Measurements from ENCODE around the gene TRPC4. TPM values are rescaled to one million over a fixed set of nuclear protein-coding genes. Genes with fewer than 3 reads are reported as not detected.

The TRPC4 gene
- total RNA-seq, 4 donors from 2014 or later = 0.60 to 1.2 (median 1.1) TPM; not detected in 1

DNA sequence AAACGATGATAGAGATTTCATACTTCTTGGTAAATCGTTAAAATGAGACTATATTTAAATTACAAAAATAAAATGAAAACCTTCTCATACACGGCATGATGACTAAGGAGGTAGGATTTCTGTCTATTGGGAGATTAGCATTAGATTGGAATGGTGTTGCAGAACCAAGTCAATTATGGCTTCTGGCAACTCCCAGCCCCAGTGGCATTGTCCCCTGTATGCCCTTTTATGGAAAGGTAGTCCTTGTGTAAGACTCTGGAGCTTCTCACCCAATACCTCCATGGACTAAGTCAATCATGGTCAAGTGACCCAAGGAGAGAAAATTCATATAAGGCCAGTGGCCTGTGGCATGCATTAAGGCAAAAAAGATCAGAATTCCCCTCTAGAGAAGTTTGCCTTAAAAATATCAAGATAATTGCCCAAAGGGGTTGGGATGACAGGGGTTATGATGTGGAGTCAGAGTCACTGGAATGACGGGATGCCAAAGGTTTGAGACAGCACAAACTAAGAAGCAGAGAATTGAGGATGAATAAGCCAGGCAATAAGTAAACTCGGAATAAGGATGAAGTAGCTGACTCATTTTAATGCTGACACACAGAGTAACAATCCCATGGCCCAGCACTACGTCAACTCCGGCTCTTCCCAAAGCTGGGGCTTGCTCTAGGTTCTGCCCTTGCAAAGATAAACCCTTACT is 213.2 kb downstream of the TRPC4 start:
- Histone ChIP-seq H3K27me3 (no peaks in the 10 kb centered on the region), H3K9me3 (no peaks in the 10 kb centered on the region), H3K36me3 (no peaks in the 10 kb centered on the region), H3K4me1 (no peaks in the 10 kb centered on the region), H3K27ac (no peak overlapping the region), H3K4me3 (no peak overlapping the region)
- no peak for DNase-seq (ENCODE audit: low spot score in 2 of 2)
- TF ChIP-seq EP300 (IDR thresholded peaks at IDR 0.05) (no peak), POLR2A (IDR thresholded peaks at IDR 0.05) (no peak)
- TF ChIP-seq, protein P1, sequence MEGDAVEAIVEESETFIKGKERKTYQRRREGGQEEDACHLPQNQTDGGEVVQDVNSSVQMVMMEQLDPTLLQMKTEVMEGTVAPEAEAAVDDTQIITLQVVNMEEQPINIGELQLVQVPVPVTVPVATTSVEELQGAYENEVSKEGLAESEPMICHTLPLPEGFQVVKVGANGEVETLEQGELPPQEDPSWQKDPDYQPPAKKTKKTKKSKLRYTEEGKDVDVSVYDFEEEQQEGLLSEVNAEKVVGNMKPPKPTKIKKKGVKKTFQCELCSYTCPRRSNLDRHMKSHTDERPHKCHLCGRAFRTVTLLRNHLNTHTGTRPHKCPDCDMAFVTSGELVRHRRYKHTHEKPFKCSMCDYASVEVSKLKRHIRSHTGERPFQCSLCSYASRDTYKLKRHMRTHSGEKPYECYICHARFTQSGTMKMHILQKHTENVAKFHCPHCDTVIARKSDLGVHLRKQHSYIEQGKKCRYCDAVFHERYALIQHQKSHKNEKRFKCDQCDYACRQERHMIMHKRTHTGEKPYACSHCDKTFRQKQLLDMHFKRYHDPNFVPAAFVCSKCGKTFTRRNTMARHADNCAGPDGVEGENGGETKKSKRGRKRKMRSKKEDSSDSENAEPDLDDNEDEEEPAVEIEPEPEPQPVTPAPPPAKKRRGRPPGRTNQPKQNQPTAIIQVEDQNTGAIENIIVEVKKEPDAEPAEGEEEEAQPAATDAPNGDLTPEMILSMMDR (IDR thresholded peaks at IDR 0.05) = no peak
- 65 to 67% methylated on average over 7 of the region's 7 CpGs for WGBS, 2 donors

DNA sequence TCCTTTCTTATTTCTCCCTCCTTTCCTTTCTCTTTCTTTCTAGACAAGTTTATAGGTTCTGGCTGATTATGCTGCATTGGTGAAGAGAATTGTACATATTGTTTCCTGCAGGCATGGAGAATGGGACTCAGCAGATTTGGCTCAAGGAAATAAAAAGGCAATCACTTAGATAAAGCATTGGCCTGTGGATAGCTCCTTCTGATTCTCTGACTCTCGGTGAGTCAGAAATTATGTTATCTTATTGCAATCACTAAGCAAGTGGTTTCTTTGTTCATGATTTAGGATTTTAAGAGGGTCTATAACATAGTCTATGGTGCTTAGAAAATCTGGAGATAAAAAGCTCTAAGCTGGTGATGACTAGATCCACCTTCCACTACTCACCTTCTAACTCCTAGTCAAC is 217.0 kb downstream of the TRPC4 start:
- Histone ChIP-seq H3K4me1 (no peaks in the 10 kb centered on the region), H3K36me3 (no peaks in the 10 kb centered on the region), H3K27ac (no peak overlapping the region), H3K4me3 (no peak overlapping the region), H3K27me3 (no peaks in the 10 kb centered on the region), H3K9me3 (no peaks in the 10 kb centered on the region)
- WGBS, 2 donors = 37 to 43% methylated on average over 1 of the region's 1 CpG
- no peak for DNase-seq (ENCODE audit: low spot score in 2 of 2)
- TF ChIP-seq EP300 (IDR thresholded peaks at IDR 0.05) (no peak), POLR2A (IDR thresholded peaks at IDR 0.05) (no peak)
- TF ChIP-seq, protein P1 (IDR thresholded peaks at IDR 0.05) = no peak

DNA sequence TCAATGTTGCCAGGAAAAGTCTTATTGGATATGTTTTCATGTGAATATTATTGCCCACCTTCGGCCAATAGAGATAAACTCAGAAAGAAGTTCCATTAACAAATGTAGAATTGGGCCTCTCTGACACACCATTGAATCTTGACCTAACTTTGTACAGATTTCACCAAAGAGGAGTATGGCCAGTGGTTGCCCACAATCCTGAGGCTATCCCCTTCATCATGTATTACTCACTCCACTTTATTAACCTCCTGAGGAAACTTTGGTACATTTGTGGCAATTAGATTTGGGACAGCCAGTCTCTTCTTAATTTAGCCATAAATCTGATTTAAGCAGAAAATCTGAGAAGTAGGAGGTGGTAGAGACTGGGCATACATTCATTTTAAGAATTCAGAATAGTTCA is 217.7 kb downstream of the TRPC4 start:
- Histone ChIP-seq H3K36me3 (no peaks in the 10 kb centered on the region), H3K27me3 (no peaks in the 10 kb centered on the region), H3K4me1 (no peaks in the 10 kb centered on the region), H3K9me3 (no peaks in the 10 kb centered on the region), H3K4me3 (no peak overlapping the region), H3K27ac (no peak overlapping the region)
- WGBS, 2 donors = 96% methylated on average over 1 of the region's 1 CpG
- TF ChIP-seq POLR2A (IDR thresholded peaks at IDR 0.05) = no peak
- no peak for TF ChIP-seq EP300 (IDR thresholded peaks at IDR 0.05)
- TF ChIP-seq, protein P1 (IDR thresholded peaks at IDR 0.05) = no peak
- no peak for DNase-seq (ENCODE audit: low spot score in 2 of 2)

DNA sequence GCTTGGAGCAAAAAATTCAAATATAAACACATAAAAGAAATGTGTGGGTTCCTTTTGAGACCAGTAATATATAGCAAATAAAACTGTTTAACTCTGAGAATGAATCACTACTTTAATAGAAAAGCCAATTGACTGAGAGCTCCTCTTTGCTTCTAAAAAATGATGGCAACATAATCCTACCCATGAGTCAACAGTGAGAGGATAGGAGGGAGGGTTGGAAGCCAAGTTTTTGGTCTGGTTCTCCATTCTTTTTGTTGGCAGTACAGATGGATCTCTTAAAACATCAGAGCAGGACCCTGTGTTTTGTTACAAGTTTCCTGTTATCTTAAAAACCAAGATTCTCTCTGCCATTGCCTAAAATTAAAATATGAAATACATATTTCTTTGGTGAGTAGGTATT is 221.0 kb downstream of the TRPC4 start:
- Histone ChIP-seq H3K36me3 (no peaks in the 10 kb centered on the region), H3K4me1 (no peaks in the 10 kb centered on the region), H3K4me3 (no peak overlapping the region), H3K27ac (no peak overlapping the region), H3K9me3 (no peaks in the 10 kb centered on the region), H3K27me3 (no peaks in the 10 kb centered on the region)
- no peak for DNase-seq (ENCODE audit: low spot score in 2 of 2)
- TF ChIP-seq, protein P1 (IDR thresholded peaks at IDR 0.05) = no peak
- TF ChIP-seq POLR2A (IDR thresholded peaks at IDR 0.05) = no peak
- TF ChIP-seq EP300 (IDR thresholded peaks at IDR 0.05) = no peak

DNA sequence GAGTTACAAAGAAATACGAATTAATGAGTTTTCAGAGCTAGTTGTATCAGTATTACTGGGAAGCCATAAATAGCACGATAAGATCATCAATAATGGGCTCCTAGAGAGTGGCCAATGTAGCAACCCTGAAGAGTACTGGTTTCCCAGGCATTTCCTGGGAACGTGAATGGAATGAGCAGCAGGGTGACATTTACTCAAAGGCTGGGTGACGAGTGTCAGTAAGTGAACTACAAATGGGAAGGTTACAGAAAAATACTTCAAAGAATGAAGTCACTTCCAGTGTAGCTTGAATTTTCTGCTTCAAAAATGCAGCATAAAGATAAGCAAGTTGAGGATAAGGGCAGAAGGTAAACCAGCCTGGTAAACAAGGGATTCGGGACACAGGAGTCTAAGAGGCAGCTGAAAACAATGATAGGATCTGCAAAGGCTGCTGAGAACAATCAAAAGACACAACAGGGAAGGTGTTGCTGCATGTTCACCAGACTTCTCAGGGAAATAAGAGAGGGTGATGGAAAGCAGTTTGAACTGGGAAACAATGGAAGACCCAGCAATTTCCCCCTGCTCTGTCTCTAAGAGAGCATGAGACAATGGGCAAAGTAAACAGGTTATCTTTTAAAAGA is 222.4 kb downstream of the TRPC4 start:
- Histone ChIP-seq H3K4me1 (no peaks in the 10 kb centered on the region), H3K36me3 (no peaks in the 10 kb centered on the region), H3K27ac (no peak overlapping the region), H3K4me3 (no peak overlapping the region), H3K27me3 (no peaks in the 10 kb centered on the region), H3K9me3 (no peaks in the 10 kb centered on the region)
- TF ChIP-seq POLR2A (IDR thresholded peaks at IDR 0.05) (no peak), EP300 (IDR thresholded peaks at IDR 0.05) (no peak)
- TF ChIP-seq, protein P1 (IDR thresholded peaks at IDR 0.05) = no peak
- no peak for DNase-seq (ENCODE audit: low spot score in 2 of 2)
- 39 to 53% methylated on average over 5 of the region's 5 CpGs for WGBS, 2 donors
